ENCODE results near the gene GATAD2B.

GATAD2B gene

DNA sequence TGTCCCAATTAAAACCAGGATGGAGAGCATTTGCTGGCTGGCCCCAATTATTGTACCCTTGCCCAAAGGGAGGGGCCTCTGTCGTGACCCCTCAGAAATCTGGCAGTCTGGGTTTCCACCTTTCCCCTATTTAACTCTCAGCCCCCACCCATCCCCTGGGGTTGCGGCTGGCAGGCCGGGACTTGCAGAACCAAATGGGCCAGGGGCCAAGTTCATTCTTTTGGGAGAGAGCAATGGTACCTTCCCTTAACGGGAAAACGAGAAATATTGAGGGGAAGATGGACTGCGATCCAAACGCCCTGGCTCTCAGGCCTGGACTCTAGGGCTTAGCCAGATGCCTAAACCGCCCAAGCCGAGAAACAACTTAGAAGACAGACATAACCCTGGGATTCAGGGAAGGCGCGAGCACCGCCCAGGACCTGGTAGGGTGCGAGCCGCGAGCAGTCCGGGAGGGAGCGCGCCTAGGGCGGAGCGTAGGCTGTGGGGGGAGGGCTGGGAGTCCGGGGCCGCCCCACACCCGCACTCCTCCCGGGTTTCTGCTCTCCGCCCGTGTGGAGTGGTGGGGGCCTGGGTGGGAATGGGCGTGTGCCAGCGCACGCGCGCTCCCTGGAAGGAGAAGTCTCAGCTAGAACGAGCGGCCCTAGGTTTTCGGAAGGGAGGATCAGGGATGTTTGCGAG is 147.9 kb downstream of the GATAD2B start, which contains the start of gene SLC27A3:
SLC27A3 (plus strand) TSS at position 628 of the 678 bp plus-strand sequence. CDS start 91 bp downstream, outside the sequence.
- TF ChIP-seq CTCF (conservative IDR thresholded peaks at IDR 0.05): no peak

GRCh38 chr1:153774026-153774595 is 148.7 kb downstream of the GATAD2B start:
- TF ChIP-seq CTCF (conservative IDR thresholded peaks at IDR 0.05): no peak
- H3K27ac ChIP-seq: peak overlapping the region; percentile 94

More for the DNA sequence above, 147.9 kb downstream of the GATAD2B start, which contains the start of gene SLC27A3:
- H3K27ac ChIP-seq: peak within 1 kb of the TSS; percentile 94

DNA sequence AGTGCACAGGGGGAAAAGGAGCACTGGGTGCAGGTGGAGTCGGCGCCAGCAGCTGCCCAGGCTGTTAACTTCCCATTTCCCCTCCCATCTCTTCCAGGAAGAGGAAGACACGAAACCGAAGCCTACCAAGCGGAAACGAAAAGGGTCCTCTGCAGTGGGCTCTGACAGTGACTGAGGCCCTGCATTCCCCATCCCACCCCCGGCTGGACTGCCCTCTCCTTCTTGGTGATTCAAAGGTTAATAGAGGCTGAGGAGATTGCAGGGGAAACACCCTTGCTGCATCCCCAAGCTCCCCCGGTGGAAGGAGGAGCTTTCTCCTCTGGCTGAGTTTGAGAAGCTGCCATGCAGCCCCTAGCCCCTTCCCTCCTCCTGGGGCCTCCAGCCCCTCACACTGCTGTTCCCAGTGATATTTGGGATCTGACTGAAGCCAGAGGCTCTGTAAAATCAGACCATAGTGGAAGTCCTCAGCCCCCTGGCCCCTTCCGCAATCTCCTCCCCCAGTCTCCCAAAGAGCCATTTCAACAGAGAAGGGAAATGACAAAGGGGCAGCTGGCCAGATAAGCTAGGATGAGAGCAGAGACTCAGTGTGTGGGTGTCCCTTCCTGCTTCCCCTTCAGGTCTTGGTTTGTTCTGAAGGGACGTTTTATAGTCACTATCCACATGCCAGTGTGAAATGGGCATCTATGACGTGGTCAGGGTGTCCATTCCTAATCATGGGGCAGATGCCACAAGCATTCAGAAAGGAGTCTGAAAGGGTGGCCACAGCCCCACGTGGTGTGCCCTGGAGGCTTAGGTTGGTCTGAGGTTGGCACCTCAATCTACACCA is 149.5 kb downstream of the GATAD2B start:
- H3K27ac ChIP-seq: no peak overlapping the region
- no peak for TF ChIP-seq CTCF (conservative IDR thresholded peaks at IDR 0.05)

DNA sequence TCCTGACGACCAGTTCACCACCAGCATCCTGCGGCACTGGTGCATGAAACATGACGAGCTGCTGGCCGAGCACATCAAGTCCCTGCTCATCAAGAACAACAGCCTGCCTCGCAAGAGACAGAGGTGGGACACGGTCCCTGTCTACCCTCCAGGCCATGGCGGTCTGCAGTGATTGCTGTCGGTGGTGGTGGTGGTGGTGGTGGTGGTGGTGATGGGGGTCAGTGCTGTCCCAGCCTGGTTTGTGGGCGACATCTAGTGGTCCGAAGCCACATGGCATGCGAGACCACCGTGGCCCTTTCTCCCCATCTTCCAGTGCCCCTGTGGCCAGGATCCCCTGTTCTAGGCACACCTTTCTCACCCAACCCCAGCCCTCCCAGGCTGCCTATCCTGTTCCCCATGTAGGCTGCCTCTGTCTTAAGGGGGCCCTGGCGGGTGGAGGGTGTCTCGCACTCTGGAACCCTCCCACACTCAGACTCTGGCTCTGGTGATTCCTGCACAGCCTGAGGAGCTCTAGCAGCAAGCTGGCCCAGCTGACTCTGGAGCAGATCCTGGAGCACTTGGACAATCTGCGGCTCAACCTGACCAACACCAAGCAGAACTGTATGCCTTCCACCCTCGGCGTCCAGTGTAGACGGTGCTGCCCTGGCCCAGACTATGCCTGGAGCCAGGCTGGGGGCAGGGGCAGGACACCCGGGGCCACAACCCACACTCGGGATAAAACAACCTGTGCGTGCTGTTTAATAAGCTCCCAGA is 150.8 kb downstream of the GATAD2B start:
- H3K27ac ChIP-seq: no peak overlapping the region
- peak; percentile 59 for TF ChIP-seq CTCF (conservative IDR thresholded peaks at IDR 0.05)

GRCh38 chr1:153771261-153771660 is 151.5 kb downstream of the GATAD2B start:
- H3K27ac ChIP-seq: no peak overlapping the region
- TF ChIP-seq CTCF (conservative IDR thresholded peaks at IDR 0.05): no peak

DNA sequence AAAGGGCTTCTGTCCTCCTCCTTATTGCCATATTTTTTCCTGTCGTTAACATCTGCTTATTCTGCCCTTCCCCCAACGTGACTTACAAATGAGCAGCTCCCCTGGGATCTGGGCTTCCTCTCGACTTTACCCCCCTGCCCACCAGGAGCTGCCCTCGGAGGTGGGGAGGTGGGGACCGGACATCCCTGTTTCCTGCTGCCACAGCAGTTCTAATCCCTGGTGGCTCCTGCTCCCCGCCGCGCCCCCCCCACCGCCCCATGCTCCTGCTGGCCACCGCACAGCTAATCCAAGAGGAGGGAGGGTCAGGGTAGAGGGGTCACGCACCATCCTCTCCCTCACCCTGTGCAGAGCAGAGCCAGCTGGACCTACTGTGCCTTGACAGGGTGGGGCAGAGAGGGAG is 152.0 kb downstream of the GATAD2B start:
- H3K27ac ChIP-seq: no peak overlapping the region
- TF ChIP-seq CTCF (conservative IDR thresholded peaks at IDR 0.05): no peak

Data from VCaP (cell line).